ENCODE results near the gene LRRC25. TPM values are rescaled to one million over a fixed set of nuclear protein-coding genes. Genes with fewer than 3 reads are reported as not detected.
A peak's percentile ranks its signal among the peaks of the same experiment; 100 is the strongest.
"Not testable (repeated sequence)": the region's sequence is repeated elsewhere in the genome, so short reads cannot be mapped to it uniquely, and the experiment has no call there.

LRRC25 gene
- total RNA-seq, 1 donor from 2014 or later: 0.47 TPM

DNA sequence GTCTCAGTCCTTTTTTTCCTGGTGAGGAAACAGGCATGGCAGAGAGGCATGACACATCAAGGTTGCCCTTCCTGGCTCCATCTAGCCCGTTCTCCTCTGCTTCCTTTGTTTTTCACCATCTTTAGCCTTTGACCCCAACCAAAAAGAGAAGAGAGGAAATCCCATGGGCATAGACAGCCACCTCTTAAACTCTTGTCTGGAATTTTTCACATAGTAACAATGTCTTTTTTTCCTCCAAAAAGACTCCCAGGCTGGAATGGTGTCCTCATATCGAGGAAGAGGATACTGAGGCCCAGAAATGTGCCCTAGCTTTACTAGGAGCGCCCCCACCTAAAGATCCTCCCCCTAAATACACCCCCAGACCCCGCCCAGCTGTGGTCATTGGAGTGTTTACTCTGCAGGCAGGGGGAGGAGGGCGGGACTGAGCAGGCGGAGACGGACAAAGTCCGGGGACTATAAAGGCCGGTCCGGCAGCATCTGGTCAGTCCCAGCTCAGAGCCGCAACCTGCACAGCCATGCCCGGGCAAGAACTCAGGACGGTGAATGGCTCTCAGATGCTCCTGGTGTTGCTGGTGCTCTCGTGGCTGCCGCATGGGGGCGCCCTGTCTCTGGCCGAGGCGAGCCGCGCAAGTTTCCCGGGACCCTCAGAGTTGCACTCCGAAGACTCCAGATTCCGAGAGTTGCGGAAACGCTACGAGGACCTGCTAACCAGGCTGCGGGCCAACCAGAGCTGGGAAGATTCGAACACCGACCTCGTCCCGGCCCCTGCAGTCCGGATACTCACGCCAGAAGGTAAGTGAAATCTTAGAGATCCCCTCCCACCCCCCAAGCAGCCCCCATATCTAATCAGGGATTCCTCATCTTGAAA lies 11.5 kb downstream of the LRRC25 start, which contains the start of gene GDF15:
TSS of gene GDF15 (plus strand) at position 484 of the 868 bp plus-strand sequence. CDS start at position 516, 32 bp downstream.
- ChIA-PET CTCF (interaction anchor here (0.6 kb wide), 2 partner anchors 15 to 26 kb away, joined by 3 to 4 read pairs; no protein-coding TSS in a partner anchor), POLR2A (no interaction called here)
- intact Hi-C loops (cut with micrococcal nuclease): loop anchor here (5.0 kb wide), 1 partner anchor 34 kb away; no protein-coding TSS in a partner anchor
- peaks cover 14% of the 10 kb centered on the region for H3K27me3 Mint-ChIP-seq
- H3K27ac Mint-ChIP-seq: no peak within 1 kb of the TSS
- DNase-seq (peak; percentile 37), ATAC-seq (ENCODE audit: low read depth) (no peak)
- peaks cover 27% of the 10 kb centered on the region for H3K4me1 Mint-ChIP-seq
- H3K9me3 Mint-ChIP-seq: no peaks in the 10 kb centered on the region
- peaks cover 9% of the 10 kb centered on the region for H3K36me3 Mint-ChIP-seq (ENCODE audit: low read depth)
- no peak within 1 kb of the TSS for H3K4me3 Mint-ChIP-seq
- TF ChIP-seq, protein P1, sequence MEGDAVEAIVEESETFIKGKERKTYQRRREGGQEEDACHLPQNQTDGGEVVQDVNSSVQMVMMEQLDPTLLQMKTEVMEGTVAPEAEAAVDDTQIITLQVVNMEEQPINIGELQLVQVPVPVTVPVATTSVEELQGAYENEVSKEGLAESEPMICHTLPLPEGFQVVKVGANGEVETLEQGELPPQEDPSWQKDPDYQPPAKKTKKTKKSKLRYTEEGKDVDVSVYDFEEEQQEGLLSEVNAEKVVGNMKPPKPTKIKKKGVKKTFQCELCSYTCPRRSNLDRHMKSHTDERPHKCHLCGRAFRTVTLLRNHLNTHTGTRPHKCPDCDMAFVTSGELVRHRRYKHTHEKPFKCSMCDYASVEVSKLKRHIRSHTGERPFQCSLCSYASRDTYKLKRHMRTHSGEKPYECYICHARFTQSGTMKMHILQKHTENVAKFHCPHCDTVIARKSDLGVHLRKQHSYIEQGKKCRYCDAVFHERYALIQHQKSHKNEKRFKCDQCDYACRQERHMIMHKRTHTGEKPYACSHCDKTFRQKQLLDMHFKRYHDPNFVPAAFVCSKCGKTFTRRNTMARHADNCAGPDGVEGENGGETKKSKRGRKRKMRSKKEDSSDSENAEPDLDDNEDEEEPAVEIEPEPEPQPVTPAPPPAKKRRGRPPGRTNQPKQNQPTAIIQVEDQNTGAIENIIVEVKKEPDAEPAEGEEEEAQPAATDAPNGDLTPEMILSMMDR (IDR thresholded peaks at IDR 0.05): no peak

DNA sequence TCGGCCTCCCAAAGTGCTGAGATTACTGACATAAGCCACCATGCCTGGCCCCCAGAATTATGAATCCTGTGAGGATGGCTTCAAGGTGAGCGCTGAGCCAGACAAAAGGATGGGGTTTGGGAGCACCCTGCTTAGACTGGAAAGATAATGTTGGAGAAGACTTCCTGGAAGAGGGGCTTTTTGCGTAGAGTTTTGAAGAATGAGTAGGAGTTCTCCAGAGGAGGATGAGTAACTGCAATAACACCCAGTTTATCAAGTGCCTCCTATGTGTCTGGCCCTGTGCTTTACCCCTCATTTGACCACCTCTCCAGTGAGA lies 12.1 kb downstream of the LRRC25 start:
- ChIA-PET POLR2A (no interaction called here), CTCF (no interaction called here)
- ATAC-seq (ENCODE audit: low read depth): no peak
- peaks cover 3% of the 10 kb centered on the region for H3K36me3 Mint-ChIP-seq (ENCODE audit: low read depth)
- H3K9me3 Mint-ChIP-seq: no peaks in the 10 kb centered on the region
- H3K27ac Mint-ChIP-seq: no peak overlapping the region
- intact Hi-C loops (cut with micrococcal nuclease): loop anchor here (5.0 kb wide), 1 partner anchor 33 kb away; no protein-coding TSS in a partner anchor
- DNase-seq: no peak
- H3K4me3 Mint-ChIP-seq: no peak overlapping the region
- H3K27me3 Mint-ChIP-seq: peaks cover 16% of the 10 kb centered on the region
- peaks cover 27% of the 10 kb centered on the region for H3K4me1 Mint-ChIP-seq
- TF ChIP-seq, protein P1 (IDR thresholded peaks at IDR 0.05): no peak

- POLR2A ChIA-PET: no interaction called here
- intact Hi-C loops (cut with micrococcal nuclease): loop anchor here (5.0 kb wide), 1 partner anchor 32 kb away; no protein-coding TSS in a partner anchor
- DNase-seq (no peak), ATAC-seq (ENCODE audit: low read depth) (no peak)
- H3K27me3 Mint-ChIP-seq: peaks cover 22% of the 10 kb centered on the region
- CTCF ChIA-PET: no interaction called here
- TF ChIP-seq, protein P1 (IDR thresholded peaks at IDR 0.05): no peak
- no peaks in the 10 kb centered on the region for H3K36me3 Mint-ChIP-seq (ENCODE audit: low read depth)
- peaks cover 27% of the 10 kb centered on the region for H3K4me1 Mint-ChIP-seq
- H3K4me3 Mint-ChIP-seq: no peak overlapping the region
- no peak overlapping the region for H3K27ac Mint-ChIP-seq
- H3K9me3 Mint-ChIP-seq: no peaks in the 10 kb centered on the region
Measured at GRCh38 chr19:18384775-18385174, 12.6 kb downstream of the LRRC25 start.

GRCh38 chr19:18383622-18384021 lies 13.8 kb downstream of the LRRC25 start:
- intact Hi-C loops (cut with micrococcal nuclease); H3K9me3 Mint-ChIP-seq; H3K4me3 Mint-ChIP-seq; DNase-seq; H3K27ac Mint-ChIP-seq; H3K36me3 Mint-ChIP-seq (ENCODE audit: low read depth); ATAC-seq (ENCODE audit: low read depth): not testable (repeated sequence)
- Mint-ChIP-seq H3K27me3 (peaks cover 22% of the 10 kb centered on the region), H3K4me1 (peaks cover 24% of the 10 kb centered on the region)
- ChIA-PET CTCF (interaction anchor here (1.1 kb wide), 1 partner anchor 104 kb away, joined by 3 read pairs; no protein-coding TSS in a partner anchor), POLR2A (interaction anchor here (0.7 kb wide), 1 partner anchor 102 kb away, joined by 3 read pairs; no protein-coding TSS in a partner anchor)

DNA sequence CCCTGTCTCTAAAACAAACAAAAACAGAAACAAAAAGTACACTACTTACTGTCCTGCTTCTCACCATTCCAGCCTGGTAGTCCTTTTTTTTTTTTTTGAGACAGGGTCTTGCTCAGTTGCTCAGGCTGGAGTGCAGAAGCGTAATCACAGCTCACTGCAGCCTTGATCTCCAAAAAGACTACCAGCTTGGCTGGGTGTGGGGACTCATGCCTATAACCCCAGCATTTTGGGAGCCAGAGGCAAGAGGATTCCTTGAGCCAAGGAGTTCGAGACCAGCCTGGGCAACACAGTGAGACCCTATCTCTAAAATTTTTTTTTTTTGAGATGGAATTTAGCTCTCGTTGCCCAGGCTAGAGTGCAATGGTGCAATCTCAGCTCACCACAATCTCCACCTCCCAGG lies 16.6 kb downstream of the LRRC25 start:
- H3K36me3 Mint-ChIP-seq (ENCODE audit: low read depth): no peaks in the 10 kb centered on the region
- peaks cover 22% of the 10 kb centered on the region for H3K27me3 Mint-ChIP-seq
- ChIA-PET POLR2A (interaction anchor here (0.6 to 1.5 kb wide), 2 partner anchors 8 to 17 kb away, joined by 3 to 4 read pairs; partner anchors contain the start of gene LRRC25), CTCF (interaction anchor here (1.6 kb wide), 1 partner anchor 102 kb away, joined by 6 read pairs; no protein-coding TSS in a partner anchor)
- H3K4me3 Mint-ChIP-seq: no peak overlapping the region
- ATAC-seq (ENCODE audit: low read depth) (no peak), DNase-seq (no peak)
- intact Hi-C loops (cut with micrococcal nuclease): no loop called here
- peaks cover 12% of the 10 kb centered on the region for H3K4me1 Mint-ChIP-seq
- TF ChIP-seq, protein P1 (IDR thresholded peaks at IDR 0.05): no peak
- H3K9me3 Mint-ChIP-seq: no peaks in the 10 kb centered on the region
- H3K27ac Mint-ChIP-seq: no peak overlapping the region
